Activated naive CD4-positive, alpha-beta T cell (primary cell): Measurements from ENCODE around the gene UBASH3A.

Source experiments
- DNase-seq, 4 experiments: peaks; one replicate each; lab custom pipeline; 2025; lab: John Stamatoyannopoulos, UW

UBASH3A gene

GRCh38 chr21:42491328-42491727 is 87.6 kb downstream of the UBASH3A start:
- DNase-seq, result no peak

DNA sequence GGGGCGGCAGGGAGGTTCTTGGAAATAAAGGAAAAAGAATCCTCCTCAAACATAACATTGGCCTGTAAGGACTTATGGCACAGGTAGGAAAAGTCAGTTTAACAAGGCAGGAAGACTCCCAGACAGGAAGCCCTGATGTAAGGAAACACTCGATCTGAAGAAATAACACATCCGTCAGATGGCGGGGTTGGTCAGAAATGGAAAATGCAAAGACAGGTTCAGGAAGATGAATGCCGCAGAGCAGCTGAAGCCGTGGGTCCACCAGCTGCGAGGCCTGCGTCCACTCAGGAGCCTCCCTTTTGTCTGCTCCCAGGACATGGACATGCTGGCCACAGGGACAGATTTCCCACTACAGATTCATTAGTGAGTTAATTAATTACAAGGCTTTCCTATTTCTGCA is 88.5 kb downstream of the UBASH3A start:
- no peak for DNase-seq

DNA sequence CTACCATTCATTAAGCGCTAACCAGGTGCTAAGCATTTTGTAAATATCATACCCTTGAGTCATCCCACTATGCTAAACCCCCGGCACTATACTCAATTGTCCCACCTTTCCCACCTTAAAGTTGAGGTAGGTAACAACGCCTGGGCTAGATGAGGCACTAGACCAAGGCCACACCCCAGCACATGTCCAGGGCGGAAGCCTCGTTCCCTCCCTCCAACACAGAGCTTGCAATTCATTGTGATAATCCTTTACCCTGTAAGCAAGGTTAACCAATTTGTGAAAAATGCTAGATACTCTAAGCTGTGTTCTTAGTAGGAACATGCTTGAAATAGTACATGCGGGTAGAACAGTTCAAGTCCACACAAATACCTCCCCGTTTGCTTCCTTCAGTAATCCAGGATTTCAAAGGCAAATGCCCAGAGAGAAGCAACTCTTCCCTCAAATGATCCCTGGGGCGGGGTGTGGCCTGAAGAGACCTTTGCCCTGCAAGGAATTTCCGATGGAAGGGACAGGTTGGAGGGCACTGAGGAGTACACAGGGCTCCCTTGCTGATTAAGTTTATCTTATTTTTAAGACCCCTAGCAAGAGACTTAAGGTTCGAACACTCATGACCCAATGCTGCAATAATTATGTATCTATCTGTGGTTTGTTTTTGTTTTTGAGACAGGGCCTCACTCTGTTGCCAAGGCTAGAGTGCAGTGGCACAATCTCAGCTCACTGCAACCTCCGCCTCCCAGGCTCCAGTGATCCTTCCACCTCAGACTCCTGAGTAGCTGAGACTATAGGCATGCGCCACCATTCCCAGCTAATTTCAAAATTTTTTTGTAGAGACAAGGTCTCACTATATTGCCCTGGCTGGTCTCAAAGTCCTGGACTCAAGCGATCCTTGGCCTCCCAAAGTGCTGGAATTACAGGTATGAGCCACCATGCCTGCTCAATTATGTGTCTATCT is 89.7 kb downstream of the UBASH3A start:
- DNase-seq, result no peak

DNA sequence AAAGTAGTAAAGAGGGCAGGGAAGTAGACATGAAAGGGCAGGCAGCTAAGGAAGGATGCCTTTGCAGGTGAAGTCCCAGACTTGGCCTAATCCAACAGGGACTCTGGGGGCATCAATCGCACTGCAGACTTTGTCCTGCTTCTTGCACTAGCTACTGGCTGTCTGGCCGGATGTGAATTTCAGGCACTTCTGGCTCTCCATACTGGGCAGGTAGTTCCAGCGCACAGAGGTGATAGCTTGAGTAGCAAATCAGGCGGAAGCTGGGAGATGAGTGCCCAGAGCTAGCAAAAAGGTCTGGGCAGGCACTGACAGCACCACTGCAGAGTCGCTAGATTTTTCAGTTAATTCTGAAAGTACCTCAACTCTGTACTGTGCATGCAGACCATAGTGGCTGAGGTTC is 91.3 kb downstream of the UBASH3A start:
- no peak for DNase-seq

DNA sequence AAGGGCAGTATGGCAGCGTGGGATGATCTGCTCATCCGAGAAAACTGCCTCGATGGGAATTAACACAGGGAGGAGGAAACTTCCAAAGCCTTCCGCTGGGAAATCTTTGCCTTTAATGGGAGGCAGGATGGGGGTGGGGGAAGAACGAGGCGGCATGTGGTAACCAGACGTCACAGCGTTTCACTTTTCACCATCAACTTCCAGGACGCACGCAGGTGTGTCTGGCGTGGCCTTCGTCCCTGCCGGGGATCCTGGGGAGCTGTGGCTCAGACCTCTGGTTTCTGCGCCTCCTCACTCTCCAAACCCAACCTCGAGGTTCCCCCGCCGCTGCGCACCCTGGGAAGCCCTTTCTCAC is 92.0 kb downstream of the UBASH3A start:
- DNase-seq, result no peak

DNA sequence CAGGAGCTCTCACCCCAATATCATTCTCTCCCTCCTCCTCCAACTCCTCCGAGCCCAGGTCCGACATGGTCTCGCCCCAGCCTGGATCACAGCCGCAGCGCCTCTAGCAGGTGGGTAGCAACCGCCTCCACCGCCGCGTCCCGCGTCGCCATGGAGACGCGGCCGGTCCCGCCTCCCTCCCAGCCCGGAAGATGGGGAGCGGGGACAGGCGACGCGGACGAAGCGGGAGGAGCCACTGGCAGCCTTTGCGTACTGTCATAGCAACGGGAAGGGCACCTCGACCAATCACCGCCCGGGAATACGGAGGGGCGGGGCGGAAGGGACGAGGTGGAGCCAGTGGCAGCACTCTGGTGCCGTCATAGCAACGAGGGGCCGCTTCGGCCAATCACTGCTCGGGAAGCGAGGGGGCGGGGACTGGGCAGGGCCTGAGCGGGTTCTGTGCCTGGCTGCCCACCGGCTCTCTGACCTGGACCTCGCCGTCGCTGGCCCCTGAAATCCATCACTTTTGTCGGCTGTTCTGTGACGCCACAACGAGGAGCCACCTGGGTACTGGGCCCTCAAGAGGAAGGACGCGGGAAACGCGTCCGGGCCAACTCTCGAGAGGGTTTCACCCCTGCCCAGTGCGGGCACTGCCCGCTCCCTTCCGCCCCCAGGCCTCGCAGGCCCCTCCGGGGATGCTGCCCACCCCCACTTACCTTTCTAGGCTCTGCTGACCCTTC is 92.6 kb downstream of the UBASH3A start, which contains the start of gene RSPH1:
Gene RSPH1, minus strand, starts transcription at position 105 of the 719 bp plus-strand sequence. Its CDS starts 38 bp downstream, at position 67.
- peak; percentile 95 to 98 (median 96) for DNase-seq

GRCh38 chr21:42496839-42497202 is 93.1 kb downstream of the UBASH3A start:
- DNase-seq, result no peak
